ENCODE results near the gene AKAP10.

DNA sequence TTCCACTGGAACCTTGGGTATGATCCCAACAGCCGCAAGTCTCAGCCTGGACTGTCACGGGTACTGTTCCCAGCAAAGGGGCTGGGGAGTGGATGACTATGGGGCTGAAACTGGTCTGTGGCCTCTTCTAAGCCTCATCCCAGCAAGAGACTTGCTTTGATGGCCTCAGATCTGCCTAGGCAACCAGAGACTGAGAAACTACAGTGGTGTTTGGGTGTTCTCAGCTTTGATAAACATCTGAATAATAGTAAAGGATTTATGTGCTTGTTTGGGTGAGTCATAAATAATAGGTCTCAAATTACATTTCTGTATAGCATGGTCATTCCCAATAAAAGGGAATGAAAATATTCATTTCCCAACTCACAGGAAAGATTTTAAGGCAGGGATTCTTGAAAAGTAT is 79.7 kb downstream of the AKAP10 start:
- TF ChIP-seq YY1 (IDR thresholded peaks at IDR 0.05; ENCODE audit: insufficient read depth, insufficient read length) (no peak), ZNF274 (IDR thresholded peaks at IDR 0.05; ENCODE audit: low read depth, low read length) (no peak), SUZ12 (IDR thresholded peaks at IDR 0.05; ENCODE audit: extremely low read depth, insufficient read depth, insufficient read length) (no peak)
